ENCODE results near the gene KIF16B.
"Not testable (repeated sequence)": the region's sequence is repeated elsewhere in the genome, so short reads cannot be mapped to it uniquely, and the experiment has no call there.

KIF16B gene

GRCh38 chr20:16472045-16472872, 101.0 kb downstream of the KIF16B start:
- no peak for DNase-seq

GRCh38 chr20:16469395-16469905, 103.8 kb downstream of the KIF16B start:
- DNase-seq = no peak

- DNase-seq = no peak
Observed at GRCh38 chr20:16462711-16463110, 110.5 kb downstream of the KIF16B start.

GRCh38 chr20:16459019-16459700, 114.1 kb downstream of the KIF16B start:
- DNase-seq = no peak

GRCh38 chr20:16457514-16457913, 115.7 kb downstream of the KIF16B start:
- no peak for DNase-seq

GRCh38 chr20:16455324-16455723, 117.9 kb downstream of the KIF16B start:
- DNase-seq = no peak

- no peak for DNase-seq
Observed at GRCh38 chr20:16451982-16452381, 121.3 kb downstream of the KIF16B start.

GRCh38 chr20:16451001-16451400, 122.2 kb downstream of the KIF16B start:
- no peak for DNase-seq

- DNase-seq = no peak
Observed at GRCh38 chr20:16446991-16447390, 126.3 kb downstream of the KIF16B start.

- DNase-seq = no peak
Observed at GRCh38 chr20:16446246-16446645, 127.0 kb downstream of the KIF16B start.

GRCh38 chr20:16445482-16445881, 127.8 kb downstream of the KIF16B start:
- no peak for DNase-seq

- DNase-seq = no peak
Observed at GRCh38 chr20:16444057-16444777, 129.0 kb downstream of the KIF16B start.

- DNase-seq = no peak
Observed at GRCh38 chr20:16441546-16442164, 131.6 kb downstream of the KIF16B start.

- DNase-seq = no peak
Observed at GRCh38 chr20:16440686-16441085, 132.6 kb downstream of the KIF16B start.

- DNase-seq = not testable (repeated sequence)
Observed at GRCh38 chr20:16439540-16439939, 133.7 kb downstream of the KIF16B start.

GRCh38 chr20:16438100-16438499, 135.1 kb downstream of the KIF16B start:
- no peak for DNase-seq

GRCh38 chr20:16437387-16437996, 135.8 kb downstream of the KIF16B start:
- DNase-seq = no peak

GRCh38 chr20:16434062-16434664, 139.1 kb downstream of the KIF16B start:
- DNase-seq = no peak

GRCh38 chr20:16433293-16433580, 140.0 kb downstream of the KIF16B start:
- no peak for DNase-seq

GRCh38 chr20:16432466-16433292, 140.6 kb downstream of the KIF16B start:
- DNase-seq = no peak

GRCh38 chr20:16428112-16428511, 145.1 kb downstream of the KIF16B start:
- no peak for DNase-seq

All from activated CD4-positive, alpha-beta T cell treated with anti-CD3 and anti-CD28 coated beads for 1 hour (primary cell).